WTC11 (cell line): ENCODE results near the gene COPS6. TPM values are rescaled to one million over a fixed set of nuclear protein-coding genes. Genes with fewer than 3 reads are reported as not detected.

ENCODE experiments used
- ATAC-seq: fragments of 200-7000 bp; cut with Tn5 transposase; 2 replicates; pipeline ENCODE4 v1.10.0; 2021; ENCODE audit warnings: mild to moderate bottlenecking, moderate library complexity
- CTCF ChIA-PET: fragments of 300-600 bp; sonication (Branson Sonifier 250); formaldehyde crosslinking; loops from one replicate; lab custom pipeline; 2021; ENCODE audit warnings: antibody characterized with exemption; lab: Charles Lee
- POLR2A ChIA-PET: fragments of 350-600 bp; sonication (Branson Sonifier 250); formaldehyde crosslinking; loops from one replicate; lab custom pipeline; 2021; ENCODE audit warnings: antibody characterized with exemption; lab: Charles Lee
- DNase-seq: peaks from one replicate; pipeline ENCODE4 v3.0.0; 2021; ENCODE audit warnings: low spot score
- H3K27ac Mint-ChIP-seq: 2 replicates; pipeline ENCODE4 v1.8.0; 2021; ENCODE audit warnings: mixed read lengths
- H3K27me3 Mint-ChIP-seq: 2 replicates; pipeline ENCODE4 v1.8.0; 2021; ENCODE audit warnings: low read depth, mild to moderate bottlenecking, moderate library complexity, mixed read lengths
- H3K36me3 Mint-ChIP-seq: 2 replicates; pipeline ENCODE4 v1.8.0; 2021; ENCODE audit warnings: mixed read lengths
- H3K4me1 Mint-ChIP-seq: 2 replicates; pipeline ENCODE4 v1.8.0; 2022; ENCODE audit warnings: mixed read lengths
- H3K4me3 Mint-ChIP-seq: 2 replicates; pipeline ENCODE4 v1.8.0; 2021; ENCODE audit warnings: mild to moderate bottlenecking, moderate library complexity, mixed read lengths
- H3K9me3 Mint-ChIP-seq: 2 replicates; pipeline ENCODE4 v1.8.0; 2021; ENCODE audit warnings: mixed read lengths
- PRRX2 ChIP-seq: fragments of 250-450 bp; sonication (Bioruptor Pico); IDR thresholded peaks from 2 replicates; pipeline ENCODE4 v1.8.0; 2021; ENCODE audit warnings: mild to moderate bottlenecking
- SOX15 ChIP-seq: fragments of 250-450 bp; sonication (Bioruptor Pico); IDR thresholded peaks from 2 replicates; pipeline ENCODE4 v1.9.0; 2021; ENCODE audit warnings: mild to moderate bottlenecking
- TEAD4 ChIP-seq: sonication (generic); formaldehyde crosslinking; IDR thresholded peaks from 2 replicates; pipeline ENCODE4 v1.8.0; 2022; ENCODE audit warnings: mild to moderate bottlenecking, missing genetic modification reagents
- ZNF121 ChIP-seq: sonication (generic); formaldehyde crosslinking; IDR thresholded peaks from 2 replicates; pipeline ENCODE4 v1.8.0; 2023; ENCODE audit warnings: missing genetic modification reagents
- total RNA-seq: library from RNA; stranded (reverse); gene quantifications from 3 replicates; pipeline ENCODE4 v1.2.3, GENCODE V29; 2021
- TF ChIP-seq, protein P1 (sequence below): sonication (generic); formaldehyde crosslinking; IDR thresholded peaks from 2 replicates; pipeline ENCODE4 v1.8.1; 2022; ENCODE audit warnings: mild to moderate bottlenecking, moderate library complexity, missing genetic modification reagents
- TF ChIP-seq, protein P2 (sequence below): sonication (generic); formaldehyde crosslinking; IDR thresholded peaks from 2 replicates; pipeline ENCODE4 v1.8.0; 2022; ENCODE audit warnings: mild to moderate bottlenecking, missing genetic modification reagents
- TF ChIP-seq, protein P3 (sequence below): sonication (generic); formaldehyde crosslinking; IDR thresholded peaks from 2 replicates; pipeline ENCODE4 v1.8.1; 2023; ENCODE audit warnings: mild to moderate bottlenecking, moderate library complexity, missing genetic modification reagents
- TF ChIP-seq, protein P4 (sequence below): sonication (generic); formaldehyde crosslinking; IDR thresholded peaks from 2 replicates; pipeline ENCODE4 v1.8.1; 2022; ENCODE audit warnings: low read depth, mild to moderate bottlenecking, moderate library complexity, missing genetic modification reagents, borderline replicate concordance
- TF ChIP-seq, protein P5 (sequence below): sonication (generic); formaldehyde crosslinking; IDR thresholded peaks from 2 replicates; pipeline ENCODE4 v1.8.1; 2023; ENCODE audit warnings: mild to moderate bottlenecking, missing genetic modification reagents, moderate library complexity
- TF ChIP-seq, protein P6 (sequence below): fragments of 250-450 bp; sonication (Bioruptor Pico); IDR thresholded peaks from 2 replicates; pipeline ENCODE4 v2.1.2; 2022; ENCODE audit warnings: mild to moderate bottlenecking, moderate library complexity

COPS6 gene
- total RNA-seq, 1 experiment from 2014 or later: 118 TPM

DNA sequence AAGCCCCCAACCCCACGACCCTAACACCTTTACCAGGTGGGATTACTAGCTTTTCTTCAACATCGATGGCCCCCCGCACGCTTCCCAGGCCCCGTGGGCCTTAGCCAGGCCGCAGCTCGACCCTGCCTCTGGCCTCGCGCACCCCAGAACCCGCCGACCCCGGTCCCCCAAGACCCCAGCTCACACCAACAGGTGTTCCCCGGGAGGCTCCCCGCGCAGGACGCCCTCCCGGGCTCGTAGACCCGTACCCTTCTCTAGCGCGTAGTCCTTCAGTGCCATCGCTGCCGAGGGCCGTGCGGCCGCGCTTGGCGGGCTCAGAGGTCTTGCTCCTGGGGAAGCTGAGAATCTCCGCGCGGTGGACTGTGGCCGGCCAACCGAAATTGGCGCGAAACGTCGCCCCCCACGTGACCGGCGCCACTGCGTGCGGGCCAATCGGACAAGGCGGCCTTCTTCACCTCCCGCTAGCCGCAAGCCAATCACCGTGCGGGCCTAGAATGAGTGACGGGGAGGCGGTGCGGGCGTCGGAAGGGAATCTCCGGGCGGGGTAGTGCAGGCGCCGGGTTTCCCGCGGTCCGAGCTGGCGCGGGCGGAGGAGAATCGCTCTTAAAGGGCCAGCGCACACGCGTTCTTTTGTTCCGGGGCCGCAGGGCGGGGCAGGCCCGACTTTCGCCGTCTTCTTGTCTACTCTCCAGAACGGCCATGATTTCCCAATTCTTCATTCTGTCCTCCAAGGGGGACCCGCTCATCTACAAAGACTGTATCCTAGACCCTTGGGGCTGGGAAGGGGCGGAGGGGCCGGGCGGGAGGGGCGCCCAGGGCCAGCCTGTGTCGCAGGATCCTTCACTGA lies 12.5 kb downstream of the COPS6 start, which contains the start of the genes AP4M1 and MCM7 (continued):
- TF ChIP-seq, protein P1, sequence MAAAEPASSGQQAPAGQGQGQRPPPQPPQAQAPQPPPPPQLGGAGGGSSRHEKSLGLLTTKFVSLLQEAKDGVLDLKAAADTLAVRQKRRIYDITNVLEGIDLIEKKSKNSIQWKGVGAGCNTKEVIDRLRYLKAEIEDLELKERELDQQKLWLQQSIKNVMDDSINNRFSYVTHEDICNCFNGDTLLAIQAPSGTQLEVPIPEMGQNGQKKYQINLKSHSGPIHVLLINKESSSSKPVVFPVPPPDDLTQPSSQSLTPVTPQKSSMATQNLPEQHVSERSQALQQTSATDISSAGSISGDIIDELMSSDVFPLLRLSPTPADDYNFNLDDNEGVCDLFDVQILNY: peak; percentile 99
- TF ChIP-seq, protein P2, sequence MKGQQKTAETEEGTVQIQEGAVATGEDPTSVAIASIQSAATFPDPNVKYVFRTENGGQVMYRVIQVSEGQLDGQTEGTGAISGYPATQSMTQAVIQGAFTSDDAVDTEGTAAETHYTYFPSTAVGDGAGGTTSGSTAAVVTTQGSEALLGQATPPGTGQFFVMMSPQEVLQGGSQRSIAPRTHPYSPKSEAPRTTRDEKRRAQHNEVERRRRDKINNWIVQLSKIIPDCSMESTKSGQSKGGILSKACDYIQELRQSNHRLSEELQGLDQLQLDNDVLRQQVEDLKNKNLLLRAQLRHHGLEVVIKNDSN (CRISPR knock-in tag): peak; percentile 99
- no peak for TF ChIP-seq SOX15 (CRISPR knock-in tag)
- TF ChIP-seq, protein P3, sequence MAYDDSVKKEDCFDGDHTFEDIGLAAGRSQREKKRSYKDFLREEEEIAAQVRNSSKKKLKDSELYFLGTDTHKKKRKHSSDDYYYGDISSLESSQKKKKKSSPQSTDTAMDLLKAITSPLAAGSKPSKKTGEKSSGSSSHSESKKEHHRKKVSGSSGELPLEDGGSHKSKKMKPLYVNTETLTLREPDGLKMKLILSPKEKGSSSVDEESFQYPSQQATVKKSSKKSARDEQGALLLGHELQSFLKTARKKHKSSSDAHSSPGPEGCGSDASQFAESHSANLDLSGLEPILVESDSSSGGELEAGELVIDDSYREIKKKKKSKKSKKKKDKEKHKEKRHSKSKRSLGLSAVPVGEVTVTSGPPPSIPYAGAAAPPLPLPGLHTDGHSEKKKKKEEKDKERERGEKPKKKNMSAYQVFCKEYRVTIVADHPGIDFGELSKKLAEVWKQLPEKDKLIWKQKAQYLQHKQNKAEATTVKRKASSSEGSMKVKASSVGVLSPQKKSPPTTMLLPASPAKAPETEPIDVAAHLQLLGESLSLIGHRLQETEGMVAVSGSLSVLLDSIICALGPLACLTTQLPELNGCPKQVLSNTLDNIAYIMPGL: peak; percentile 51; the same call in 1 of the 2 replicates
- TF ChIP-seq, protein P4, sequence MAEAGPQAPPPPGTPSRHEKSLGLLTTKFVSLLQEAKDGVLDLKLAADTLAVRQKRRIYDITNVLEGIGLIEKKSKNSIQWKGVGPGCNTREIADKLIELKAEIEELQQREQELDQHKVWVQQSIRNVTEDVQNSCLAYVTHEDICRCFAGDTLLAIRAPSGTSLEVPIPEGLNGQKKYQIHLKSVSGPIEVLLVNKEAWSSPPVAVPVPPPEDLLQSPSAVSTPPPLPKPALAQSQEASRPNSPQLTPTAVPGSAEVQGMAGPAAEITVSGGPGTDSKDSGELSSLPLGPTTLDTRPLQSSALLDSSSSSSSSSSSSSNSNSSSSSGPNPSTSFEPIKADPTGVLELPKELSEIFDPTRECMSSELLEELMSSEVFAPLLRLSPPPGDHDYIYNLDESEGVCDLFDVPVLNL (CRISPR knock-in tag): peak; percentile 95

DNA sequence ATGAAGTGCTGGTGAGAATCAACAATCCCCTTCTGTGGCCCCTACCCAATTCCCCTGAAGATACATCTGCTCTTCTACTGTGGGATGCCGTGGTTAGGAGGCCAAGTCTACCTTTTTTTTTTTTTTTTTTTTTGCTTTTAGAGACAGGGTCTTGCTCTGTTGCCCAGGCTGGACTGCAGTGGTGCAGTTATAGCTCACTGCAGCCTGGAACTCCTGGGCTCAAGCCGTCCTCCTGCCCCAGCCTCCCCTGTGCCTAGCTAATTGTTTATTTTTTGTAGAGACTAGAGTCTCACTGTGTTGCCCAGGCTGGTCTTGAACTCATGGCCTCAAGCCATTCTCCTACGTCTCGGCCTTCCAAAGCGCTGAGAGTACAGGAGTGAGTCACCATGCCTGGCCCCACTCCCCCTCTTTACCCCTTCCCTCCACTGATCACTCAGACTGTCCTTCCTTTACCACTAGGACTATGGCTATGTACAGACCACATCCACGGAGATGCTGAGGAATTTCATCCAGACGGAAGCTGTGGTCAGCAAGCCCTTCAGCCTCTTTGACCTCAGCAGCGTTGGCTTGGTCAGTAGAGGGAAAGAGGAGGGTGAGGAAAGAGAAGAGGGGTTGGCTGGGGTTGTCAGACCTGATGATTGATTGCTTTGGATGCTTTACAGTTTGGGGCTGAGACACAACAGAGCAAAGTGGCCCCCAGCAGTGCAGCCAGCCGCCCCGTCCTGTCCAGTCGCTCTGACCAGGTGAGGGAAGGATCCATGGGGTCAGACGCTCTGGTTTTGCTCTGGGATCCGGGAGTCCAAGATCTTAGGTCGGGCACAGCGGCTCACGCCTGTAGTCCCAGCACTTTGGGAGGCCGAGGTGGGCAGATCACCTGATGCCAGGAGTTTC lies 14.4 kb downstream of the COPS6 start:
- CTCF ChIA-PET: interaction anchor here (1.1 to 3.2 kb wide), 8 partner anchors 9 to 74 kb away, joined by 3 to 23 read pairs (median 6); partner anchors contain the start of genes GPC2 and ZSCAN21
- Mint-ChIP-seq H3K4me1 (peaks cover 22% of the 10 kb centered on the region), H3K9me3 (no peaks in the 10 kb centered on the region), H3K27ac (peak overlapping the region; percentile 90), H3K27me3 (no peaks in the 10 kb centered on the region), H3K4me3 (peak overlapping the region; percentile 91), H3K36me3 (peaks cover 43% of the 10 kb centered on the region)
- DNase-seq: no peak
- ATAC-seq: no peak
- POLR2A ChIA-PET: interaction anchor here (0.7 to 2.7 kb wide), 4 partner anchors 9 to 160 kb away, joined by 5 to 17 read pairs (median 9); partner anchors contain the start of gene CNPY4
- peak; percentile 63; the same call in 1 of the 2 replicates for TF ChIP-seq ZNF121 (CRISPR knock-in tag)
- no peak for TF ChIP-seq PRRX2 (CRISPR knock-in tag)

DNA sequence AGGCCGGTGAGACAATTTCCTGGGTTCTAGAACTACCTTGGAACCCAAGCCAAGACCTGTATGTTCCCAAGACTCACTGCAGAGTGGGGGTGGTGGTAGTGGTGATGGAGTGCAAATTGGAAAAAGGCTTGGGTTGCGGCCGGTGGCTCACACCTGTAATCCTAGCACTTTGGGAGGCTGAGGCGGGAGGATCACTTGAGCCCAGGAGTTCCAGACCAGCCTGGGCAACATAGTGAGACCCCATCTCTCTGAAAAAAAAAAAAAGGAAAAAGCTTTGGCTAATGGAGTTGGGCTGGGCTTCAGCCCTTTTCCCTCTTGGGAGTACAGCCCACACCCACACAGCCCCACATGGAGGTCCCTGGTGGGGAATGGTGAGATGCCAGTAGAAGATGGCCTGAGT lies 16.8 kb downstream of the COPS6 start:
- DNase-seq: no peak
- POLR2A ChIA-PET: no interaction called here
- H3K27ac Mint-ChIP-seq: no peak overlapping the region
- TF ChIP-seq ZNF121 (CRISPR knock-in tag): 0 out of 2 replicates have a peak, but pooled peaks have one; percentile 26
- no peak for TF ChIP-seq TEAD4 (CRISPR knock-in tag)
- TF ChIP-seq, protein P5, sequence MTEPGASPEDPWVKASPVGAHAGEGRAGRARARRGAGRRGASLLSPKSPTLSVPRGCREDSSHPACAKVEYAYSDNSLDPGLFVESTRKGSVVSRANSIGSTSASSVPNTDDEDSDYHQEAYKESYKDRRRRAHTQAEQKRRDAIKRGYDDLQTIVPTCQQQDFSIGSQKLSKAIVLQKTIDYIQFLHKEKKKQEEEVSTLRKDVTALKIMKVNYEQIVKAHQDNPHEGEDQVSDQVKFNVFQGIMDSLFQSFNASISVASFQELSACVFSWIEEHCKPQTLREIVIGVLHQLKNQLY (CRISPR knock-in tag): no peak
- TF ChIP-seq, protein P6, sequence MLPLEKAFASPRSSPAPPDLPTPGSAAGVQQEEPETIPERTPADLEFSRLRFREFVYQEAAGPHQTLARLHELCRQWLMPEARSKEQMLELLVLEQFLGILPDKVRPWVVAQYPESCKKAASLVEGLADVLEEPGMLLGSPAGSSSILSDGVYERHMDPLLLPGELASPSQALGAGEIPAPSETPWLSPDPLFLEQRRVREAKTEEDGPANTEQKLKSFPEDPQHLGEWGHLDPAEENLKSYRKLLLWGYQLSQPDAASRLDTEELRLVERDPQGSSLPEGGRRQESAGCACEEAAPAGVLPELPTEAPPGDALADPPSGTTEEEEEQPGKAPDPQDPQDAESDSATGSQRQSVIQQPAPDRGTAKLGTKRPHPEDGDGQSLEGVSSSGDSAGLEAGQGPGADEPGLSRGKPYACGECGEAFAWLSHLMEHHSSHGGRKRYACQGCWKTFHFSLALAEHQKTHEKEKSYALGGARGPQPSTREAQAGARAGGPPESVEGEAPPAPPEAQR (CRISPR knock-in tag): no peak
- H3K4me1 Mint-ChIP-seq: peaks cover 5% of the 10 kb centered on the region
- H3K27me3 Mint-ChIP-seq: no peaks in the 10 kb centered on the region
- CTCF ChIA-PET: interaction anchor here (1.2 to 1.9 kb wide), 2 partner anchors 25 kb away, joined by 4 to 7 read pairs; no protein-coding TSS in a partner anchor
- no peaks in the 10 kb centered on the region for H3K9me3 Mint-ChIP-seq
- H3K4me3 Mint-ChIP-seq: no peak overlapping the region
- peaks cover 37% of the 10 kb centered on the region for H3K36me3 Mint-ChIP-seq
- ATAC-seq: no peak
